Measurements from ENCODE around the gene DTNA. TPM values are rescaled to one million over a fixed set of nuclear protein-coding genes. Genes with fewer than 3 reads are reported as not detected.
A peak's percentile ranks its signal among the peaks of the same experiment; 100 is the strongest.

Gene DTNA
- polyA plus RNA-seq, 1 donor from 2014 or later: 53.9 TPM

DNA sequence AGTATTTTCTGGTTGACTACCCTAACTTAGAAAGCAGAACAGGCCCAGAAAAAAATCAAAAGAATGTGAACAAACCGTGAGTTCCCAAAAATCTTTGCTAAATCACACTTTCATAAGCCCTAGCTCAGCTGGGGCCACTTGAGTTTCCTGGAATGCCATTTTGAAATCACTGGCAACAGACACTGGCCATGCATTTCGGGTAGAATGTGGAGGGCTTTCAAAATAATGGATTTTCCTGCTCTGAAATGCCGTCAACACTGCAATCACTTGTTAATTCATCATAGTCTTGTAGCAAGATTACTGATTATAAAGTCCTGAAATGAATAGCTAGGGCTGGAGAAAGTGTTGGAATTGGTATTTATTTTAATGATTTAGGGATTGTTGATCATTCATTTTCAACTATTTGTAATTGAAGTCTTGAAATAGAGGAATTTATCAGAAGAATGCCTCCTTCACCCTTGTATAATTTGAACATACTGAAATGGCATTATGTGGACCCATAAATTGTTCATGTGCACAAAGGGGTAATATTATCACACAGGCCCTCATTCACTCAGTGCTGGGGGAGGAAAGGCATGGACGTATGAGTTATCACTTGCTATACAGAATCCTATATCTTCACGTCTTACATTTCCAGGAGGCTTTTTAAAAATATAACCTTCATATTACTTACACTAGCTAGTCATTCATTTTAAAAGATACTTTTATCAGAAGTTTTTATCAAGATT is 134.8 kb downstream of the DTNA start:
- Histone ChIP-seq H3K9me2 (ENCODE audit: insufficient read depth, low read length) (no peaks in the 10 kb centered on the region), H3K4me2 (ENCODE audit: low read length) (no peak overlapping the region), H3K36me3 (ENCODE audit: insufficient read depth, low read length) (no peaks in the 10 kb centered on the region), H2AFZ (ENCODE audit: low read depth, low read length) (no peak overlapping the region), H3K79me2 (replicated peaks; ENCODE audit: insufficient read depth, low read length) (no peaks in the 10 kb centered on the region), H3K9me3 (ENCODE audit: low read length) (no peaks in the 10 kb centered on the region), H3K27me3 (ENCODE audit: insufficient read depth, low read depth, low read length) (no peaks in the 10 kb centered on the region), H3K4me3 (ENCODE audit: low read length) (no peak overlapping the region), H4K20me1 (ENCODE audit: insufficient read depth) (no peaks in the 10 kb centered on the region), H3K27ac (ENCODE audit: low read length) (no peak overlapping the region), H3K9ac (ENCODE audit: low read length) (no peak overlapping the region), H3F3A (ENCODE audit: insufficient read depth, low read length, poor library complexity, severe bottlenecking) (peaks cover 21% of the 10 kb centered on the region)
- TF ChIP-seq RAD21 (conservative IDR thresholded peaks at IDR 0.05): no peak
- no peak for TF ChIP-seq MXI1 (conservative IDR thresholded peaks at IDR 0.05; ENCODE audit: poor library complexity, severe bottlenecking)
- no peak for TF ChIP-seq POLR2AphosphoS5 (IDR thresholded peaks at IDR 0.05)
- TF ChIP-seq, protein P1, sequence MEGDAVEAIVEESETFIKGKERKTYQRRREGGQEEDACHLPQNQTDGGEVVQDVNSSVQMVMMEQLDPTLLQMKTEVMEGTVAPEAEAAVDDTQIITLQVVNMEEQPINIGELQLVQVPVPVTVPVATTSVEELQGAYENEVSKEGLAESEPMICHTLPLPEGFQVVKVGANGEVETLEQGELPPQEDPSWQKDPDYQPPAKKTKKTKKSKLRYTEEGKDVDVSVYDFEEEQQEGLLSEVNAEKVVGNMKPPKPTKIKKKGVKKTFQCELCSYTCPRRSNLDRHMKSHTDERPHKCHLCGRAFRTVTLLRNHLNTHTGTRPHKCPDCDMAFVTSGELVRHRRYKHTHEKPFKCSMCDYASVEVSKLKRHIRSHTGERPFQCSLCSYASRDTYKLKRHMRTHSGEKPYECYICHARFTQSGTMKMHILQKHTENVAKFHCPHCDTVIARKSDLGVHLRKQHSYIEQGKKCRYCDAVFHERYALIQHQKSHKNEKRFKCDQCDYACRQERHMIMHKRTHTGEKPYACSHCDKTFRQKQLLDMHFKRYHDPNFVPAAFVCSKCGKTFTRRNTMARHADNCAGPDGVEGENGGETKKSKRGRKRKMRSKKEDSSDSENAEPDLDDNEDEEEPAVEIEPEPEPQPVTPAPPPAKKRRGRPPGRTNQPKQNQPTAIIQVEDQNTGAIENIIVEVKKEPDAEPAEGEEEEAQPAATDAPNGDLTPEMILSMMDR (IDR thresholded peaks at IDR 0.05; ENCODE audit: poor library complexity, severe bottlenecking): no peak
- TF ChIP-seq, protein P2, sequence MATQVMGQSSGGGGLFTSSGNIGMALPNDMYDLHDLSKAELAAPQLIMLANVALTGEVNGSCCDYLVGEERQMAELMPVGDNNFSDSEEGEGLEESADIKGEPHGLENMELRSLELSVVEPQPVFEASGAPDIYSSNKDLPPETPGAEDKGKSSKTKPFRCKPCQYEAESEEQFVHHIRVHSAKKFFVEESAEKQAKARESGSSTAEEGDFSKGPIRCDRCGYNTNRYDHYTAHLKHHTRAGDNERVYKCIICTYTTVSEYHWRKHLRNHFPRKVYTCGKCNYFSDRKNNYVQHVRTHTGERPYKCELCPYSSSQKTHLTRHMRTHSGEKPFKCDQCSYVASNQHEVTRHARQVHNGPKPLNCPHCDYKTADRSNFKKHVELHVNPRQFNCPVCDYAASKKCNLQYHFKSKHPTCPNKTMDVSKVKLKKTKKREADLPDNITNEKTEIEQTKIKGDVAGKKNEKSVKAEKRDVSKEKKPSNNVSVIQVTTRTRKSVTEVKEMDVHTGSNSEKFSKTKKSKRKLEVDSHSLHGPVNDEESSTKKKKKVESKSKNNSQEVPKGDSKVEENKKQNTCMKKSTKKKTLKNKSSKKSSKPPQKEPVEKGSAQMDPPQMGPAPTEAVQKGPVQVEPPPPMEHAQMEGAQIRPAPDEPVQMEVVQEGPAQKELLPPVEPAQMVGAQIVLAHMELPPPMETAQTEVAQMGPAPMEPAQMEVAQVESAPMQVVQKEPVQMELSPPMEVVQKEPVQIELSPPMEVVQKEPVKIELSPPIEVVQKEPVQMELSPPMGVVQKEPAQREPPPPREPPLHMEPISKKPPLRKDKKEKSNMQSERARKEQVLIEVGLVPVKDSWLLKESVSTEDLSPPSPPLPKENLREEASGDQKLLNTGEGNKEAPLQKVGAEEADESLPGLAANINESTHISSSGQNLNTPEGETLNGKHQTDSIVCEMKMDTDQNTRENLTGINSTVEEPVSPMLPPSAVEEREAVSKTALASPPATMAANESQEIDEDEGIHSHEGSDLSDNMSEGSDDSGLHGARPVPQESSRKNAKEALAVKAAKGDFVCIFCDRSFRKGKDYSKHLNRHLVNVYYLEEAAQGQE (IDR thresholded peaks at IDR 0.05; ENCODE audit: borderline replicate concordance): no peak
- TF ChIP-seq TAF1 (IDR thresholded peaks at IDR 0.05; ENCODE audit: low read depth): no peak
- no peak for TF ChIP-seq SMC3 (conservative IDR thresholded peaks at IDR 0.05; ENCODE audit: poor library complexity)

DNA sequence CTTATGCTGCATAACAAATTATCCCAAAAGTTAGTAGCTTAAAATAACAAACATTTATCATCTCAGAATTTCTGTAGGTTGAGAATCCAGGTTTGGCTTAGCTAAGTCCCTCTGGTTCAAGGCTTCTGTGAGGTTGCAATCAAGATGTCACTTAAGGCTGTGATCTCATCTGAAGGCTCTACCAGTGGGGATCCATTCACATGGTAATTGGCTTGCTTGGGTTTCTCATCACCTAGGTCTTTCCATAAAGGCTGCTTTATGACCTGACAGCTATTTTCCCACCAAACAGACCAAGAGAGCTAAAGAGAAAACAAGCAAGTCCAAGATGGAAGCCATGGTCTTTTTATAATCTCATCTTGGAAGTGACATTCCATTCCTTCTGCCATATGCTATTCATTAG is 137.3 kb downstream of the DTNA start:
- Histone ChIP-seq H3K27ac (ENCODE audit: low read length) (peak overlapping the region; percentile 90), H3F3A (ENCODE audit: insufficient read depth, low read length, poor library complexity, severe bottlenecking) (peaks cover 21% of the 10 kb centered on the region), H4K20me1 (ENCODE audit: insufficient read depth) (no peaks in the 10 kb centered on the region)

More for the DNA sequence above, 137.3 kb downstream of the DTNA start:
- H3K9me2 ChIP-seq (ENCODE audit: insufficient read depth, low read length): no peaks in the 10 kb centered on the region
- H3K4me3 ChIP-seq (ENCODE audit: low read length): no peak overlapping the region
- no peaks in the 10 kb centered on the region for H3K9me3 ChIP-seq (ENCODE audit: low read length)
- H3K27me3 ChIP-seq (ENCODE audit: insufficient read depth, low read depth, low read length): no peaks in the 10 kb centered on the region
- TF ChIP-seq, protein P2 (IDR thresholded peaks at IDR 0.05; ENCODE audit: borderline replicate concordance): no peak
- TF ChIP-seq EP300 (conservative IDR thresholded peaks at IDR 0.05; ENCODE audit: poor library complexity, severe bottlenecking) (peak; percentile 27), SMC3 (conservative IDR thresholded peaks at IDR 0.05; ENCODE audit: poor library complexity) (no peak), RAD21 (conservative IDR thresholded peaks at IDR 0.05) (no peak), TAF1 (IDR thresholded peaks at IDR 0.05; ENCODE audit: low read depth) (no peak), EZH2 (IDR thresholded peaks at IDR 0.05; ENCODE audit: borderline replicate concordance, insufficient read depth, low read length, poor library complexity, severe bottlenecking) (no peak), MXI1 (conservative IDR thresholded peaks at IDR 0.05; ENCODE audit: poor library complexity, severe bottlenecking) (no peak), POLR2AphosphoS5 (IDR thresholded peaks at IDR 0.05) (peak; percentile 28)
- TF ChIP-seq, protein P1 (IDR thresholded peaks at IDR 0.05; ENCODE audit: poor library complexity, severe bottlenecking): no peak
- H3K36me3 ChIP-seq (ENCODE audit: insufficient read depth, low read length): no peaks in the 10 kb centered on the region
- no peak overlapping the region for H3K4me2 ChIP-seq (ENCODE audit: low read length)
- H2AFZ ChIP-seq (ENCODE audit: low read depth, low read length): no peak overlapping the region
- H3K9ac ChIP-seq (ENCODE audit: low read length): peak overlapping the region; percentile 52
- no peaks in the 10 kb centered on the region for H3K79me2 ChIP-seq (replicated peaks; ENCODE audit: insufficient read depth, low read length)
